PC-3 (cell line): ENCODE results near the gene NOC2L. TPM values are rescaled to one million over a fixed set of nuclear protein-coding genes. Genes with fewer than 3 reads are reported as not detected.
"Not testable (repeated sequence)": the region's sequence is repeated elsewhere in the genome, so short reads cannot be mapped to it uniquely, and the experiment has no call there.

ENCODE experiments used
- ATAC-seq: fragments of 200-7000 bp; cut with Tn5 transposase; 2 replicates; pipeline ENCODE4 v1.9.1; 2020; ENCODE audit warnings: mild to moderate bottlenecking, moderate library complexity
- BruUV-seq: library from RNA; stranded (reverse); fragments of 400-500 nt; replicated peaks from 2 replicates; lab custom pipeline; 2021; lab: Mats Ljungman, UMichigan
- CTCF ChIA-PET: fragments of 300-600 bp; sonication (Branson Sonifier 250); formaldehyde crosslinking; loops from one replicate; lab custom pipeline; 2022; ENCODE audit warnings: antibody characterized with exemption; lab: Charles Lee
- POLR2A ChIA-PET: fragments of 300-600 bp; sonication (Branson Sonifier 250); formaldehyde crosslinking; loops from one replicate; lab custom pipeline; 2022; ENCODE audit warnings: antibody characterized with exemption; ENCODE audit not compliant: unreplicated experiment; lab: Charles Lee
- DNase-seq: peaks from one replicate; pipeline ENCODE4 v3.0.0-alpha.2; 2015
- H2AFZ ChIP-seq: fragments of 300-600 bp; sonication (generic); 2 replicates; pipeline ENCODE4 v1.6.0; 2016; ENCODE audit warnings: antibody characterized with exemption, low read length
- H3F3A ChIP-seq: fragments of 300-600 bp; sonication (generic); one replicate; pipeline ENCODE4 v1.6.0; 2017; ENCODE audit warnings: antibody characterized with exemption, low read length, control low read depth, mild to moderate bottlenecking; ENCODE audit not compliant: unreplicated experiment
- H3K27ac ChIP-seq: fragments of 300-600 bp; sonication (generic); 2 replicates; pipeline ENCODE4 v1.5.1; 2016; ENCODE audit warnings: mild to moderate bottlenecking, low read length
- H3K27me3 ChIP-seq: fragments of 300-600 bp; sonication (generic); 2 replicates; pipeline ENCODE4 v1.6.1; 2016; ENCODE audit warnings: low read length, mixed read lengths
- H3K36me3 ChIP-seq: fragments of 300-600 bp; sonication (generic); 2 replicates; pipeline ENCODE4 v1.6.1; 2016; ENCODE audit warnings: low read depth, mixed run types, low read length, mixed read lengths
- H3K4me1 ChIP-seq: fragments of 300-600 bp; sonication (generic); 2 replicates; pipeline ENCODE4 v1.5.1; 2016; ENCODE audit warnings: low read length; ENCODE audit not compliant: insufficient read depth
- H3K4me2 ChIP-seq: fragments of 300-600 bp; sonication (generic); 2 replicates; pipeline ENCODE4 v1.6.0; 2016; ENCODE audit warnings: low read length
- H3K4me3 ChIP-seq: fragments of 300-600 bp; sonication (generic); 2 replicates; pipeline ENCODE4 v1.5.1; 2016; ENCODE audit warnings: mild to moderate bottlenecking, low read length, mixed read lengths
- H3K79me2 ChIP-seq: fragments of 300-600 bp; sonication (generic); 2 replicates; pipeline ENCODE4 v1.6.1; 2017; ENCODE audit warnings: low read length, mixed read lengths
- H3K9ac ChIP-seq: fragments of 300-600 bp; sonication (generic); 2 replicates; pipeline ENCODE4 v1.6.0; 2016; ENCODE audit warnings: mild to moderate bottlenecking, low read length
- H3K9me2 ChIP-seq: fragments of 300-600 bp; sonication (generic); replicated peaks from 2 replicates; pipeline ENCODE4 v1.6.1; 2016; ENCODE audit warnings: mixed run types, low read length, mixed read lengths
- H3K9me3 ChIP-seq: fragments of 300-600 bp; sonication (generic); 2 replicates; pipeline ENCODE4 v1.6.1; 2016; ENCODE audit warnings: low read length, mixed read lengths
- H4K20me1 ChIP-seq: fragments of 300-600 bp; sonication (generic); 2 replicates; pipeline ENCODE4 v1.6.1; 2016; ENCODE audit warnings: low read length, mixed read lengths
- EZH2 ChIP-seq: fragments of 300-600 bp; sonication (generic); IDR thresholded peaks from one replicate; pipeline ENCODE4 v1.6.1; 2017; ENCODE audit warnings: antibody characterized with exemption, mild to moderate bottlenecking, low read length; ENCODE audit not compliant: unreplicated experiment
- EZH2phosphoT487 ChIP-seq: fragments of 300-600 bp; sonication (generic); IDR thresholded peaks from 2 replicates; pipeline ENCODE4 v1.6.1; 2018; ENCODE audit warnings: mild to moderate bottlenecking, antibody characterized with exemption, low read length, borderline replicate concordance
- intact Hi-C: fragments of 100-400 bp; cut with micrococcal nuclease; formaldehyde crosslinking; loops from 2 replicates; pipeline ENCODE4 v1.9.0; 2023
- total RNA-seq: library from RNA; depleted of rRNA; stranded (reverse); fragments of >200 nt; gene quantifications from 2 replicates; pipeline ENCODE4 v1.2.3, GENCODE V29; 2014
- TF ChIP-seq, protein P1 (sequence below): fragments of 300-600 bp; sonication (generic); conservative IDR thresholded peaks from 2 replicates; pipeline ENCODE4 v1.5.1; 2017; ENCODE audit warnings: antibody characterized with exemption, low read depth, mild to moderate bottlenecking, low read length

NOC2L gene
- total RNA-seq, 1 experiment from 2014 or later: 262 TPM

GRCh38 chr1:988061-988460, 29.0 kb upstream of the NOC2L start:
- H2AFZ ChIP-seq, H3K9ac ChIP-seq, H3K36me3 ChIP-seq, H3K4me1 ChIP-seq, H3K4me3 ChIP-seq, H3K79me2 ChIP-seq, CTCF ChIA-PET, H3F3A ChIP-seq, ATAC-seq, DNase-seq, intact Hi-C loops, H3K27ac ChIP-seq, H3K4me2 ChIP-seq, H3K27me3 ChIP-seq, POLR2A ChIA-PET, BruUV-seq, H4K20me1 ChIP-seq, H3K9me2 ChIP-seq, H3K9me3 ChIP-seq: not testable (repeated sequence)

DNA sequence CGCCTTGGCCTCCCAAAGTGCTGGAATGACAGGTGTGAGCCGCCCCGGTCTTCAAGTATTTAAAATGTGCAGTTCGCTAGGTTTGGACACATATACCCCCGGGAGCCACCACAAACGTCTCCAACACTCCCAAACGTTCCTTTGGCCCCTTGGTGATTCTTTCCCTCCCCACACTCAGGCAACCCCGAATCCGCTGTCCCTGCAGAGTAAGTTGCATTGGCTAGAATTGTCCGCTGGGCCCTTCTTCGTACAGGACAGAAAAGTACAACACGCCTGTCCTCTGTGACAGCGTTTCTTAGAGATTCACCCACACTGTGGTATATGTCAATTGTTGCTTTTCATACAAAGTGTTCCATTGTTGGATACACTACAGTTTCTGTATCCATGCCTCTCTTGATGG, 26.1 kb upstream of the NOC2L start:
- intact Hi-C loops: loop anchor here (2.0 kb wide), 1 partner anchor 78 kb away; no protein-coding TSS in a partner anchor
- H3K4me3 ChIP-seq: no peak overlapping the region
- no peaks in the 10 kb centered on the region for H3K9me3 ChIP-seq
- H3K36me3 ChIP-seq: no peaks in the 10 kb centered on the region
- TF ChIP-seq, protein P1, sequence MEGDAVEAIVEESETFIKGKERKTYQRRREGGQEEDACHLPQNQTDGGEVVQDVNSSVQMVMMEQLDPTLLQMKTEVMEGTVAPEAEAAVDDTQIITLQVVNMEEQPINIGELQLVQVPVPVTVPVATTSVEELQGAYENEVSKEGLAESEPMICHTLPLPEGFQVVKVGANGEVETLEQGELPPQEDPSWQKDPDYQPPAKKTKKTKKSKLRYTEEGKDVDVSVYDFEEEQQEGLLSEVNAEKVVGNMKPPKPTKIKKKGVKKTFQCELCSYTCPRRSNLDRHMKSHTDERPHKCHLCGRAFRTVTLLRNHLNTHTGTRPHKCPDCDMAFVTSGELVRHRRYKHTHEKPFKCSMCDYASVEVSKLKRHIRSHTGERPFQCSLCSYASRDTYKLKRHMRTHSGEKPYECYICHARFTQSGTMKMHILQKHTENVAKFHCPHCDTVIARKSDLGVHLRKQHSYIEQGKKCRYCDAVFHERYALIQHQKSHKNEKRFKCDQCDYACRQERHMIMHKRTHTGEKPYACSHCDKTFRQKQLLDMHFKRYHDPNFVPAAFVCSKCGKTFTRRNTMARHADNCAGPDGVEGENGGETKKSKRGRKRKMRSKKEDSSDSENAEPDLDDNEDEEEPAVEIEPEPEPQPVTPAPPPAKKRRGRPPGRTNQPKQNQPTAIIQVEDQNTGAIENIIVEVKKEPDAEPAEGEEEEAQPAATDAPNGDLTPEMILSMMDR: no peak
- no peak for TF ChIP-seq EZH2
- TF ChIP-seq EZH2phosphoT487: no peak
- H4K20me1 ChIP-seq: no peaks in the 10 kb centered on the region
- peaks cover 11% of the 10 kb centered on the region for H3K27me3 ChIP-seq
- DNase-seq (no peak), ATAC-seq (no peak)
- ChIA-PET CTCF (interaction anchor here (1.0 to 1.2 kb wide), 2 partner anchors 79 to 83 kb away, joined by 6 to 14 read pairs; no protein-coding TSS in a partner anchor), POLR2A (no interaction called here)
- H2AFZ ChIP-seq: no peak overlapping the region
- H3K4me1 ChIP-seq: peaks cover 19% of the 10 kb centered on the region
- H3K4me2 ChIP-seq: no peak overlapping the region
- no peak overlapping the region for H3K27ac ChIP-seq
- H3K9ac ChIP-seq: no peak overlapping the region
- no TSS peak for BruUV-seq
- H3F3A ChIP-seq: no peaks in the 10 kb centered on the region
- H3K79me2 ChIP-seq: no peaks in the 10 kb centered on the region
- H3K9me2 ChIP-seq: no peaks in the 10 kb centered on the region

DNA sequence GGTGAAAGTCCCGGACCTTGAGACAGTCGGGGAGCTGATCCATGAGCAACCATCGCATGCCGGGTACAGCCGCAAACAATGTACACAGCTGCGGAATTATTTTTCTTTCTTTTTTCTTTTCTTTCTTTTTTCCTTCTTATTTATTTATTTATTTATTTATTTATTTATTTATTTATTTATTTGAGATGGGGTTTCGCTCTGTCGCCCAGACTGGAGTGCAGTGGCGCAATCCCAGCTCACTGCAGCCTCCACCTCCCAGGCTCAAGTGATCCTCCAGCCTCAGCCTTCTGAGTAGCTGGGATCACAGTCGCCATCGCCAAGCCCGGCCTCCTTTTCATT, 25.4 kb upstream of the NOC2L start:
- BruUV-seq: no TSS peak
- ChIA-PET POLR2A (no interaction called here), CTCF (interaction anchor here (0.6 to 1.2 kb wide), 6 partner anchors 18 to 307 kb away, joined by 3 to 14 read pairs (median 5); no protein-coding TSS in a partner anchor)
- H3K4me1 ChIP-seq: peaks cover 19% of the 10 kb centered on the region
- H3K9me3 ChIP-seq: no peaks in the 10 kb centered on the region
- no peaks in the 10 kb centered on the region for H3K36me3 ChIP-seq
- no peaks in the 10 kb centered on the region for H4K20me1 ChIP-seq
- DNase-seq (no peak), ATAC-seq (peak; percentile 12)
- peak overlapping the region; percentile 62; the same call in 1 of the 2 replicates for H2AFZ ChIP-seq
- intact Hi-C loops: loop anchor here (2.0 kb wide), 1 partner anchor 78 kb away; no protein-coding TSS in a partner anchor
- H3K4me2 ChIP-seq: peak overlapping the region; percentile 85
- H3K9me2 ChIP-seq: no peaks in the 10 kb centered on the region
- no peak overlapping the region for H3K27ac ChIP-seq
- TF ChIP-seq EZH2: no peak
- TF ChIP-seq, protein P1: 0 out of 2 replicates have a peak, but pooled peaks have one; percentile 9
- H3K79me2 ChIP-seq: no peaks in the 10 kb centered on the region
- H3K4me3 ChIP-seq: peak overlapping the region; percentile 64
- no peak overlapping the region for H3K9ac ChIP-seq
- no peaks in the 10 kb centered on the region for H3F3A ChIP-seq
- peaks cover 11% of the 10 kb centered on the region for H3K27me3 ChIP-seq
